ENCODE measurements around the gene FGF14. TPM values are rescaled to one million over a fixed set of nuclear protein-coding genes. Genes with fewer than 3 reads are reported as not detected.

The FGF14 gene
- total and polyA plus RNA-seq, 2 experiments from 2014 or later: 0.03 TPM; not detected in 1

GRCh38 chr13:101708115-101708514, 693.7 kb downstream of the FGF14 start:
- peaks cover 2% of the 10 kb centered on the region; the same call in 1 of the 2 replicates for H3K9me2 ChIP-seq (ENCODE audit: insufficient read depth)
- peak overlapping the region; percentile 22; the same call in 1 of the 2 replicates for H3K27ac Mint-ChIP-seq

More at GRCh38 chr13:101708115-101708514, 693.7 kb downstream of the FGF14 start:
- Histone ChIP-seq H2AFZ (0 out of 2 replicates have a peak overlapping the region, but pooled peaks have one; percentile 0), H3K27me3 (ENCODE audit: insufficient read depth) (no peaks in the 10 kb centered on the region), H3K4me3 (no peak overlapping the region), H4K20me1 (replicated peaks; ENCODE audit: insufficient read depth) (no peaks in the 10 kb centered on the region), H3K4me2 (no peak overlapping the region), H3K36me3 (ENCODE audit: insufficient read depth) (no peaks in the 10 kb centered on the region), H3K27ac (ENCODE audit: low read depth) (no peak overlapping the region), H3K79me2 (replicated peaks; ENCODE audit: insufficient read depth) (no peaks in the 10 kb centered on the region), H3K4me1 (ENCODE audit: insufficient read depth) (no peaks in the 10 kb centered on the region), H3F3A (replicated peaks; ENCODE audit: low read depth) (no peaks in the 10 kb centered on the region)
- TF ChIP-seq CTCF (conservative IDR thresholded peaks at IDR 0.05; ENCODE audit: low read depth in 2 of 2): no peak
- TF ChIP-seq ZNF462 (CRISPR knock-in tag; IDR thresholded peaks at IDR 0.05): no peak
- TF ChIP-seq REST (IDR thresholded peaks at IDR 0.05; ENCODE audit: unreplicated experiment): no peak
- no peak for TF ChIP-seq STAT1 (IDR thresholded peaks at IDR 0.05; ENCODE audit: unreplicated experiment)
- TF ChIP-seq CREB1 (CRISPR knock-in tag; IDR thresholded peaks at IDR 0.05; ENCODE audit: low read depth): no peak
- no peak for TF ChIP-seq ZNF331 (CRISPR knock-in tag; IDR thresholded peaks at IDR 0.05; ENCODE audit: low read depth)
- TF ChIP-seq ZNF114 (CRISPR knock-in tag; IDR thresholded peaks at IDR 0.05): no peak
- TF ChIP-seq POLR2AphosphoS5 (IDR thresholded peaks at IDR 0.05; ENCODE audit: low read depth): no peak
- TF ChIP-seq NANOG (IDR thresholded peaks at IDR 0.05; ENCODE audit: borderline replicate concordance): no peak
- TF ChIP-seq EZH2phosphoT487 (IDR thresholded peaks at IDR 0.05; ENCODE audit: unreplicated experiment): no peak
- no peak for TF ChIP-seq EZH2 (IDR thresholded peaks at IDR 0.05; ENCODE audit: low read depth, unreplicated experiment)
- no peak for TF ChIP-seq JUNB (IDR thresholded peaks at IDR 0.05; ENCODE audit: unreplicated experiment)
- Mint-ChIP-seq H3K9me3 (no peaks in the 10 kb centered on the region), H3K36me3 (ENCODE audit: low read depth) (0 out of 3 replicates have a peak, but pooled peaks cover 3% of the 10 kb centered on the region), H3K4me3 (no peak overlapping the region), H3K4me1 (peaks cover 10% of the 10 kb centered on the region), H3K27me3 (ENCODE audit: insufficient read depth, low read depth, poor library complexity) (no peaks in the 10 kb centered on the region)
- DNase-seq (ENCODE audit: low spot score) (peak; percentile 21), ATAC-seq (peak; percentile 73)

Measured in GM23338 (cell line).